Measurements from ENCODE around the gene ATF7IP2. TPM values are rescaled to one million over a fixed set of nuclear protein-coding genes. Genes with fewer than 3 reads are reported as not detected.

The ATF7IP2 gene
- total RNA-seq, 1 experiment from 2014 or later: 22.8 TPM

DNA sequence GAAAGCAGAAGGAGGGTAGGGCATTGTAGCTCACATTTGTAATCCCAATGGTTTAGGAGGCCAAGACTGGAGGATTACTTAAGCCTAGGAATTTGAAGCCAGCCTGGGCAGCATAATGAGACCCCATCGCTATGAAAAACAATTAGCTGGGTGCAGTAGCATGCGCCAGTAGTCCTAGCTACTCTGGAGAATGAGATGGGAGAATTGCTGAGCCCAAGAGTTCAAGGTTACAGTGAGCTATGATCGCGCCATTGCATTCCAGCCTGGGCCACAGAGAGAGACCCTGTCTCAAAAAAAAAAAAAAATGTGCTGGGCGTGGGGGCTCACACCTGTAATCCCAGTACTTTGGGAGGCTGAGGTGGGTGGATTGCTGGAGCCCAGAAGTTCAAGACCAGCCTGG, 5.0 kb downstream of the ATF7IP2 start:
- ChIA-PET POLR2A (no interaction called here), CTCF (no interaction called here)
- TF ChIP-seq FOXJ3 (CRISPR knock-in tag; IDR thresholded peaks at IDR 0.05; ENCODE audit: borderline replicate concordance) (no peak), MXD4 (CRISPR knock-in tag; IDR thresholded peaks at IDR 0.05; ENCODE audit: borderline replicate concordance) (no peak), OVOL2 (CRISPR knock-in tag; IDR thresholded peaks at IDR 0.05; ENCODE audit: borderline replicate concordance) (no peak), PREB (CRISPR knock-in tag; IDR thresholded peaks at IDR 0.05; ENCODE audit: borderline replicate concordance) (no peak), TEAD4 (CRISPR knock-in tag; IDR thresholded peaks at IDR 0.05) (no peak), IRF2 (CRISPR knock-in tag; IDR thresholded peaks at IDR 0.05; ENCODE audit: borderline replicate concordance, low read depth) (no peak), ZNF532 (CRISPR knock-in tag; IDR thresholded peaks at IDR 0.05; ENCODE audit: borderline replicate concordance) (no peak), NFYB (CRISPR knock-in tag; conservative IDR thresholded peaks at IDR 0.05; ENCODE audit: low read depth) (no peak), RORB (CRISPR knock-in tag; IDR thresholded peaks at IDR 0.05) (no peak), TP53 (CRISPR knock-in tag; IDR thresholded peaks at IDR 0.05) (no peak), E2F5 (CRISPR knock-in tag; IDR thresholded peaks at IDR 0.05) (no peak)
- TF ChIP-seq, protein P1, sequence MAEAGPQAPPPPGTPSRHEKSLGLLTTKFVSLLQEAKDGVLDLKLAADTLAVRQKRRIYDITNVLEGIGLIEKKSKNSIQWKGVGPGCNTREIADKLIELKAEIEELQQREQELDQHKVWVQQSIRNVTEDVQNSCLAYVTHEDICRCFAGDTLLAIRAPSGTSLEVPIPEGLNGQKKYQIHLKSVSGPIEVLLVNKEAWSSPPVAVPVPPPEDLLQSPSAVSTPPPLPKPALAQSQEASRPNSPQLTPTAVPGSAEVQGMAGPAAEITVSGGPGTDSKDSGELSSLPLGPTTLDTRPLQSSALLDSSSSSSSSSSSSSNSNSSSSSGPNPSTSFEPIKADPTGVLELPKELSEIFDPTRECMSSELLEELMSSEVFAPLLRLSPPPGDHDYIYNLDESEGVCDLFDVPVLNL (CRISPR knock-in tag; IDR thresholded peaks at IDR 0.05; ENCODE audit: borderline replicate concordance, low read depth): no peak
- TF ChIP-seq, protein P2, sequence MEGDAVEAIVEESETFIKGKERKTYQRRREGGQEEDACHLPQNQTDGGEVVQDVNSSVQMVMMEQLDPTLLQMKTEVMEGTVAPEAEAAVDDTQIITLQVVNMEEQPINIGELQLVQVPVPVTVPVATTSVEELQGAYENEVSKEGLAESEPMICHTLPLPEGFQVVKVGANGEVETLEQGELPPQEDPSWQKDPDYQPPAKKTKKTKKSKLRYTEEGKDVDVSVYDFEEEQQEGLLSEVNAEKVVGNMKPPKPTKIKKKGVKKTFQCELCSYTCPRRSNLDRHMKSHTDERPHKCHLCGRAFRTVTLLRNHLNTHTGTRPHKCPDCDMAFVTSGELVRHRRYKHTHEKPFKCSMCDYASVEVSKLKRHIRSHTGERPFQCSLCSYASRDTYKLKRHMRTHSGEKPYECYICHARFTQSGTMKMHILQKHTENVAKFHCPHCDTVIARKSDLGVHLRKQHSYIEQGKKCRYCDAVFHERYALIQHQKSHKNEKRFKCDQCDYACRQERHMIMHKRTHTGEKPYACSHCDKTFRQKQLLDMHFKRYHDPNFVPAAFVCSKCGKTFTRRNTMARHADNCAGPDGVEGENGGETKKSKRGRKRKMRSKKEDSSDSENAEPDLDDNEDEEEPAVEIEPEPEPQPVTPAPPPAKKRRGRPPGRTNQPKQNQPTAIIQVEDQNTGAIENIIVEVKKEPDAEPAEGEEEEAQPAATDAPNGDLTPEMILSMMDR (IDR thresholded peaks at IDR 0.05): no peak
- no peaks in the 10 kb centered on the region for H3K27me3 Mint-ChIP-seq (ENCODE audit: low read depth)
- H3K4me1 Mint-ChIP-seq: peaks cover 16% of the 10 kb centered on the region
- no peaks in the 10 kb centered on the region for H3K9me3 Mint-ChIP-seq
- DNase-seq (ENCODE audit: low spot score) (no peak), ATAC-seq (no peak)
- H3K27ac Mint-ChIP-seq: no peak overlapping the region; the same call in 1 of the 2 replicates
- no peak overlapping the region for H3K4me3 Mint-ChIP-seq
- H3K36me3 Mint-ChIP-seq: peaks cover 20% of the 10 kb centered on the region

DNA sequence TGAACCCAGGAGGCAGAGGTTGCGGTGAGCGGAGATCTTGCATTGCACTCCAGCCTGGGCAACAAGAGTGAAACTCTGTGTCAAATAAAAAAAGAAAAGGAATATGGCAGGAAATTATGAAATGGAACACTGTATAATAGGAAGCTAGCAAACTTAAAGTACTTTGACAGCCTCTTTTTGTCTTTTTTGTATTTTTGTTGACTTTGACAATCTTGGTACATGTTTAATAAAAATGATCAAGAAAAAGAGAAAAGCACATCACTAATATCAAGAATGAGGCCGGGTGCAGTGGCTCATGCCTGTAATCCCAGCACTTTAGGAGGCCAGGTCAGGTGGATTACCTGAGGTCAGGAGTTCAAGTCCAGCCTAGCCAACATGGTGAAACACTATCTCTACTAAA, 5.5 kb downstream of the ATF7IP2 start:
- Mint-ChIP-seq H3K4me1 (peaks cover 16% of the 10 kb centered on the region), H3K4me3 (no peak overlapping the region), H3K27ac (no peak overlapping the region; the same call in 1 of the 2 replicates), H3K36me3 (peaks cover 20% of the 10 kb centered on the region), H3K27me3 (ENCODE audit: low read depth) (no peaks in the 10 kb centered on the region), H3K9me3 (no peaks in the 10 kb centered on the region)
- ChIA-PET CTCF (no interaction called here), POLR2A (no interaction called here)
- DNase-seq (ENCODE audit: low spot score): no peak
- no peak for ATAC-seq
- no peak for TF ChIP-seq ETV6 (CRISPR knock-in tag; IDR thresholded peaks at IDR 0.05)
- no peak for TF ChIP-seq TCF7 (CRISPR knock-in tag; IDR thresholded peaks at IDR 0.05; ENCODE audit: low read depth)
- no peak for TF ChIP-seq ZNF532 (CRISPR knock-in tag; IDR thresholded peaks at IDR 0.05; ENCODE audit: borderline replicate concordance)
- TF ChIP-seq ATF3 (CRISPR knock-in tag; conservative IDR thresholded peaks at IDR 0.05): no peak
- no peak for TF ChIP-seq AR (CRISPR knock-in tag; IDR thresholded peaks at IDR 0.05)
